ENCODE data around the gene CAMSAP2.

GRCh38 chr1:200895801-200896530 is 157.3 kb downstream of the CAMSAP2 start:
- no peak for TF ChIP-seq EZH2 (IDR thresholded peaks at IDR 0.05; ENCODE audit: insufficient read depth, low read length)
- TF ChIP-seq CTCF (IDR thresholded peaks at IDR 0.05; ENCODE audit: insufficient read depth, low read depth, low read length) = no peak
